Measurements from ENCODE around the gene IGFALS.

Gene IGFALS

DNA sequence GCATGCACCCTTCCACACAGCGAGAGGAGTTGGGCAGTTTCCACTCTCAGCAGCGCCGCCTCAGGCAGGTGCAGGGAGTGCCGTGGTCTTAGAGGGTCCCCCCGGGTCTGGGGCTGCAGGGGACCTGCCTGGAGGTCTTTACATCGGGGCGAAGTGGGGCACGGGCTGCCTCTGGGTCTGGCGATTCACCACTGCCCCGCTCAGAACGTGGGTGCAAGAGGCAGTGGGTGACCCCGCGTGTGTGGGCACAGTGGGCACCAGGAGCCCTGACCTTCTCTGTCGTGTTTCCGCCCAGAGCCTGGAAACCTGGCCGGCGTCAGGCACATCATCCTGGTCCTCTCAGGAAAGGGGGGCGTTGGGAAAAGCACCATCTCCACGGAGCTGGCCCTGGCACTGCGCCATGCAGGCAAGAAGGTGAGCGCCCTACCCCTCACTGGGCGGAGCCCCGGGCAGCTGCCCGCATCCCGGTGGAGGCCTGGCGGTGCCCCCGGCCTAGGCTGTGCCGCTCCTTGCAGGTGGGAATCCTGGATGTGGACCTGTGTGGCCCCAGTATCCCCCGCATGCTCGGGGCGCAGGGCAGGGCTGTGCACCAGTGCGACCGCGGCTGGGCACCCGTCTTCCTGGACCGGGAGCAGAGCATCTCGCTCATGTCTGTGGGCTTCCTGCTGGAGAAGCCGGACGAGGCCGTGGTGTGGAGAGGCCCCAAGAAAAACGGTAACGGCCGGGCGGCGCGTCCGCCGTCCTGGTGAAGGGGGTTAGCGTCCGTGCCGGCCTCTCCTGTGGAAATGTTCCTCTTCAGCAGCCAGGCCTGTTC lies 7.1 kb downstream of the IGFALS start:
- Histone ChIP-seq H3K4me2 (ENCODE audit: low read depth, low read length) (no peak overlapping the region), H3K36me3 (replicated peaks; ENCODE audit: insufficient read depth, low read length) (no peaks in the 10 kb centered on the region), H3K27me3 (replicated peaks; ENCODE audit: insufficient read depth, low read length) (no peaks in the 10 kb centered on the region), H3K9ac (ENCODE audit: low read length) (no peak overlapping the region), H4K20me1 (ENCODE audit: insufficient read depth, low read length) (no peaks in the 10 kb centered on the region), H3K79me2 (ENCODE audit: low read length) (peaks cover 53% of the 10 kb centered on the region), H3K27ac (ENCODE audit: low read length) (no peak overlapping the region), H3K9me3 (replicated peaks; ENCODE audit: insufficient read depth, low read length) (no peaks in the 10 kb centered on the region), H3K9me2 (replicated peaks; ENCODE audit: insufficient read depth, low read length) (no peaks in the 10 kb centered on the region), H3K4me3 (ENCODE audit: low read length) (no peak overlapping the region), H3F3A (ENCODE audit: insufficient read depth, low read length) (peaks cover 5% of the 10 kb centered on the region; the same call in 1 of the 2 replicates), H3K4me1 (ENCODE audit: low read length) (peaks cover under 1% of the 10 kb centered on the region; the same call in 1 of the 2 replicates), H2AFZ (ENCODE audit: low read length) (no peak overlapping the region)
- no peak for DNase-seq
- TF ChIP-seq, protein P1, sequence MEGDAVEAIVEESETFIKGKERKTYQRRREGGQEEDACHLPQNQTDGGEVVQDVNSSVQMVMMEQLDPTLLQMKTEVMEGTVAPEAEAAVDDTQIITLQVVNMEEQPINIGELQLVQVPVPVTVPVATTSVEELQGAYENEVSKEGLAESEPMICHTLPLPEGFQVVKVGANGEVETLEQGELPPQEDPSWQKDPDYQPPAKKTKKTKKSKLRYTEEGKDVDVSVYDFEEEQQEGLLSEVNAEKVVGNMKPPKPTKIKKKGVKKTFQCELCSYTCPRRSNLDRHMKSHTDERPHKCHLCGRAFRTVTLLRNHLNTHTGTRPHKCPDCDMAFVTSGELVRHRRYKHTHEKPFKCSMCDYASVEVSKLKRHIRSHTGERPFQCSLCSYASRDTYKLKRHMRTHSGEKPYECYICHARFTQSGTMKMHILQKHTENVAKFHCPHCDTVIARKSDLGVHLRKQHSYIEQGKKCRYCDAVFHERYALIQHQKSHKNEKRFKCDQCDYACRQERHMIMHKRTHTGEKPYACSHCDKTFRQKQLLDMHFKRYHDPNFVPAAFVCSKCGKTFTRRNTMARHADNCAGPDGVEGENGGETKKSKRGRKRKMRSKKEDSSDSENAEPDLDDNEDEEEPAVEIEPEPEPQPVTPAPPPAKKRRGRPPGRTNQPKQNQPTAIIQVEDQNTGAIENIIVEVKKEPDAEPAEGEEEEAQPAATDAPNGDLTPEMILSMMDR (IDR thresholded peaks at IDR 0.05; ENCODE audit: low read length): no peak
- TF ChIP-seq EZH2 (optimal IDR thresholded peaks at IDR 0.05; ENCODE audit: low read depth, low read length): no peak
- no peak for TF ChIP-seq EZH2phosphoT487 (IDR thresholded peaks at IDR 0.05; ENCODE audit: low read length)

DNA sequence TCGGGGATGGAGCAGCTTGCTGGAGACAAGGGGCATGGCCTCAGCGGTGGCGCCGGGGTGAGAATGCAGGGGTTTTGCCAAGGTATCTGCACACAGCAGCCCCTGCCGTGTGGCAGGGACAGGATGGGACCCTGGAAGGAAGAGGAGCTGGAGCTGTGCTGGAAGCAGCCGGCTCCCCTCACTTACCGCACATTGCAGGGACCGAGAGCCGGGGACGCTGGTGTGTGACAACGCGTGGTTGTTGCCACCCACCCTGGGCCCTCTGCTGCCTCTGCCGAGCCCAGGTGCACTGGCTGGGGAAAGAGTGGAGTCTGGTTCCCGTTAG lies 7.7 kb downstream of the IGFALS start:
- no peak overlapping the region for H3K9ac ChIP-seq (ENCODE audit: low read length)

DNA sequence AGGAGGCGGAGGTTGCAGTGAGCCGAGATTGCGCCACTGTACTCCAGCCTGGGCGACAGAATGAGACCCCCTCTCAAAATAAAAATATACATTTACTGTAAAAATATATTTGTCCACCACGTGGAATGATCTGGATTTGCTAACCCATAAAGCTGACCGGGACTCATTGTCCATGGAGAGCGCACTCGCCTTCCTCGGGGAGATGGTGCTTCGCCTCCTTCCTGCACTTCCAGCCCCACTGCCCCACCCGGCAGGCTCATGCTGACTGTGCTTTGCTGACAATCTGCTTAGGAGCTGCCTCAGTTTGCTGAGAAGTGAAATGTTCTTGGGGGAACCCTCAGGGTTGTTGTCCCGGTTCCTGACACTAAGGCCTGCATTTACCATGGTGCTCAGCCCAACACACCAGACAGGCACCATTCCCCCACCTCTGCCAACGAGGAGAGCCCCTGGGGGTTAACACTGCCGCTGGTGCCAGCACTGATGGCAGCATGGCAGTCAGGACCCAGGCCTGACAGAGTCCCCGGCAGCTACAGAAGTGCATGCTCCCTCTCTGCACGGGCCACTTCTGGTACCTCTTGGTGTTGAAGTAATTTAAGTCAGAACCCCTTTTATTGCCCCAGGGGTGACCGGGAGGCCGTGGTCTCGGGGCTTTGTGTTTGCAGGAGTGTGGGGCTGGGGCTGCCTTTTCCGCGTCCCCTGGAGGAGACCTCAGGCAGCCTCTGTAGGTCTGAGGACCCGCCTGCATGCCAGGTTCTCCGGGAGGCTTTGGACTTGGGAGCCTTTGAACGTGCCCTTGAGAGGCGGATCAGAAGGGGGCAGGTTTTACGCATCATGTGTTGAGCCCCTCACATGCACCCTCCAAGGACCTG lies 8.3 kb downstream of the IGFALS start:
- TF ChIP-seq EZH2 (optimal IDR thresholded peaks at IDR 0.05; ENCODE audit: low read depth, low read length) (no peak), EZH2phosphoT487 (IDR thresholded peaks at IDR 0.05; ENCODE audit: low read length) (no peak)
- TF ChIP-seq, protein P1 (IDR thresholded peaks at IDR 0.05; ENCODE audit: low read length): no peak
- Histone ChIP-seq H3K4me1 (ENCODE audit: low read length) (peaks cover 4% of the 10 kb centered on the region; the same call in 1 of the 2 replicates), H3K4me2 (ENCODE audit: low read depth, low read length) (no peak overlapping the region), H3F3A (ENCODE audit: insufficient read depth, low read length) (peaks cover 17% of the 10 kb centered on the region; the same call in 1 of the 2 replicates), H4K20me1 (ENCODE audit: insufficient read depth, low read length) (no peaks in the 10 kb centered on the region), H3K27me3 (replicated peaks; ENCODE audit: insufficient read depth, low read length) (no peaks in the 10 kb centered on the region), H3K9me3 (replicated peaks; ENCODE audit: insufficient read depth, low read length) (no peaks in the 10 kb centered on the region), H3K27ac (ENCODE audit: low read length) (no peak overlapping the region), H3K36me3 (replicated peaks; ENCODE audit: insufficient read depth, low read length) (no peaks in the 10 kb centered on the region), H3K79me2 (ENCODE audit: low read length) (peaks cover 65% of the 10 kb centered on the region), H3K9ac (ENCODE audit: low read length) (no peak overlapping the region), H3K9me2 (replicated peaks; ENCODE audit: insufficient read depth, low read length) (no peaks in the 10 kb centered on the region), H3K4me3 (ENCODE audit: low read length) (no peak overlapping the region), H2AFZ (ENCODE audit: low read length) (no peak overlapping the region)
- no peak for DNase-seq

More for the DNA sequence above, 7.7 kb downstream of the IGFALS start:
- Histone ChIP-seq H3K9me2 (replicated peaks; ENCODE audit: insufficient read depth, low read length) (no peaks in the 10 kb centered on the region), H3K4me1 (ENCODE audit: low read length) (peaks cover 4% of the 10 kb centered on the region; the same call in 1 of the 2 replicates), H4K20me1 (ENCODE audit: insufficient read depth, low read length) (no peaks in the 10 kb centered on the region), H2AFZ (ENCODE audit: low read length) (no peak overlapping the region), H3K27ac (ENCODE audit: low read length) (no peak overlapping the region), H3K36me3 (replicated peaks; ENCODE audit: insufficient read depth, low read length) (no peaks in the 10 kb centered on the region), H3K9me3 (replicated peaks; ENCODE audit: insufficient read depth, low read length) (no peaks in the 10 kb centered on the region), H3K27me3 (replicated peaks; ENCODE audit: insufficient read depth, low read length) (no peaks in the 10 kb centered on the region), H3K79me2 (ENCODE audit: low read length) (peaks cover 59% of the 10 kb centered on the region), H3K4me2 (ENCODE audit: low read depth, low read length) (no peak overlapping the region), H3F3A (ENCODE audit: insufficient read depth, low read length) (peaks cover 11% of the 10 kb centered on the region; the same call in 1 of the 2 replicates), H3K4me3 (ENCODE audit: low read length) (no peak overlapping the region)
- DNase-seq: no peak
- TF ChIP-seq EZH2phosphoT487 (IDR thresholded peaks at IDR 0.05; ENCODE audit: low read length): no peak
- TF ChIP-seq EZH2 (optimal IDR thresholded peaks at IDR 0.05; ENCODE audit: low read depth, low read length): no peak
- TF ChIP-seq, protein P1 (IDR thresholded peaks at IDR 0.05; ENCODE audit: low read length): no peak

All from MM.1S (cell line).